GM19043 (cell line): ENCODE data around the gene ABCB8.
"Not testable (repeated sequence)": the region's sequence is repeated elsewhere in the genome, so short reads cannot be mapped to it uniquely, and the experiment has no call there.

Source experiments
- ATAC-seq: cut with Tn5 transposase; IDR thresholded peaks from one replicate; pipeline ENCODE4 v1.9.1; 2021; ENCODE audit warnings: low read depth; ENCODE audit not compliant: unreplicated experiment

Gene ABCB8

GRCh38 chr7:151033864-151034249 lies 5.6 kb downstream of the ABCB8 start:
- ATAC-seq: no peak

- no peak for ATAC-seq
These were observed 6.2 kb downstream of the ABCB8 start for GRCh38 chr7:151034312-151035025.

GRCh38 chr7:151035026-151035717 lies 6.9 kb downstream of the ABCB8 start:
- no peak for ATAC-seq

- ATAC-seq: no peak
These were observed 7.7 kb downstream of the ABCB8 start for GRCh38 chr7:151035902-151036301.

GRCh38 chr7:151038951-151039849 lies 10.9 kb downstream of the ABCB8 start:
- ATAC-seq: no peak

- ATAC-seq: no peak
These were observed 11.7 kb downstream of the ABCB8 start for GRCh38 chr7:151039850-151040548.

- ATAC-seq: no peak
These were observed 12.5 kb downstream of the ABCB8 start for GRCh38 chr7:151040616-151041375.

- not testable (repeated sequence) for ATAC-seq
These were observed 15.2 kb downstream of the ABCB8 start for GRCh38 chr7:151043449-151043848.

- ATAC-seq: no peak
These were observed 15.7 kb downstream of the ABCB8 start for GRCh38 chr7:151043959-151044358.

GRCh38 chr7:151045262-151045661 lies 17.0 kb downstream of the ABCB8 start:
- ATAC-seq: no peak

- ATAC-seq: no peak
These were observed 17.7 kb downstream of the ABCB8 start for GRCh38 chr7:151045967-151046366.

- ATAC-seq: no peak
These were observed 18.6 kb downstream of the ABCB8 start for GRCh38 chr7:151046603-151047573.

GRCh38 chr7:151047976-151048815 lies 19.9 kb downstream of the ABCB8 start, which contains the start of gene ASIC3:
Gene ASIC3, plus strand, starts transcription at chr7:151048531. Its CDS starts 355 bp downstream, at chr7:151048886.
- ATAC-seq: no peak

- ATAC-seq: no peak
These were observed 20.7 kb downstream of the ABCB8 start for GRCh38 chr7:151048911-151049463.

GRCh38 chr7:151051108-151051507 lies 22.9 kb downstream of the ABCB8 start:
- no peak for ATAC-seq

GRCh38 chr7:151053096-151053495 lies 24.8 kb downstream of the ABCB8 start:
- ATAC-seq: no peak

GRCh38 chr7:151053751-151054150 lies 25.5 kb downstream of the ABCB8 start:
- no peak for ATAC-seq
